Activated CD8-positive, alpha-beta memory T cell treated with anti-CD3 and anti-CD28 coated beads, Interleukin-2, amount 50 U/mL, for 48 hours (primary cell): Measurements from ENCODE around the gene ANKMY1.

Experiments used
- DNase-seq: peaks from one replicate; pipeline ENCODE4 v3.0.0-alpha.2; 2020

The ANKMY1 gene

GRCh38 chr2:240566203-240567136 lies 8.7 kb upstream of the ANKMY1 start:
- peak; percentile 97 for DNase-seq

DNA sequence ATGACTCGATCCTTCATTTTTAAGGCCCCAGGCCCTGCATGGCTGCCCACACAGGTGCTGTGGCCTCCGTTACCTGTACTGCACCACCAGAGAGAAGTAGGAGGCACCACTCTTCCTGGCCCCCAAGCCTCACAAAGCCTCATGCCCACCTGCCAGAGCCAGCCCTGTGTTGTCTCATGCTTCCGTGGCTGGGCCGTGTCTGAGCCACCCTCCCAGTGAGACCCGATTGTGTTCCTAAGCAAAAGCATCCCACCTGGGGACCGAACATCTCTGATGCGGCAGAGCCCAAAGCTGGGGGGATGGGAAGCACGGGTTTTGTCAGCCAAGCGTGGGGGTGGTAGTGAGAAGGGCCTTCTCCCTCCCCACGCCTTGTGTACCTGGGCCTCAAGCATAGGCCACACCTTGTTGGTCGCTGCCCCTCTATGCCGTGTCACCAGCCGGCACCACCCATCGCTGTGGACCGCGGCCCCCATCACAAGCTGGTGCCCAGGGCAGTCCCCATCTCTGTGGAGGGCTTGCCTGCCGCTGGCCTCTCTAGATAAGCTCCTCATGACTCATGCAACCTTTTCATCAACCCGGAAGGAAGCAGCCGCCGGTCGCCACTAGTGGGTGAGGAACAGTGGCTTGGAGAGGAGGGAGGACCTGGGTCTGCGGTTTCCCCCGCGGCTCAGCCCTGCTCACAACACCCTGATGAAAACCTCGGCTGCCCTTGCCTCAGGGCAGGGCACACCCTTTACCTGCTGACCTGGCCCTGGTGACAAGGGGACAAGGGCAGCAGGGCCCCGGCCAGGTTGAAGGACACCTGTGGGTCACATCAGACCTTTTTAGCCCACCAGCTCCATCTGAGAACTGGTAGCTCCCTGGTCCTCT lies 7.8 kb upstream of the ANKMY1 start:
- DNase-seq = peak; percentile 93

GRCh38 chr2:240564561-240565332 lies 7.0 kb upstream of the ANKMY1 start:
- peak; percentile 70 for DNase-seq

- DNase-seq = peak; percentile 49
These were observed 6.3 kb upstream of the ANKMY1 start for GRCh38 chr2:240563951-240564560.

DNA sequence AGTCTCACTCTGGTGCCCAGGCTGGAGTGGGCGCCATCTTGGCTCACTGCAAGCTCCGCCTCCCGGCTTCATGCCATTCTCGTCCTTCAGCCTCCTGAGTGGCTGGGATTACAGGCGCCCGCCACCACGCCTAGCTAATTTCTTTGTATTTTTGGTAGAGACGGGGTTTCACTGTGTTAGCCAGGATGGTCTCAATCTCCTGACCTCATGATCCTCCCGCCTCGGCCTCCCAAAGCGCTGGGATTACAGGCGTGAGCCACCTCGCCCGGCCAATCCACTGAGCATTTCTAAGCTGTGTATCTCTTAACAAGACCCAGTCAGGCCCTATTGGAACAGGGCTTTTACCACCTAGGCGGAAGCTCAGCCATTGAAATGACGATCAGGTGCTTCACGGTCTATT lies 5.4 kb upstream of the ANKMY1 start:
- DNase-seq = peak; percentile 40

- DNase-seq = peak; percentile 53
These were observed 3.7 kb upstream of the ANKMY1 start for GRCh38 chr2:240561325-240561971.

DNA sequence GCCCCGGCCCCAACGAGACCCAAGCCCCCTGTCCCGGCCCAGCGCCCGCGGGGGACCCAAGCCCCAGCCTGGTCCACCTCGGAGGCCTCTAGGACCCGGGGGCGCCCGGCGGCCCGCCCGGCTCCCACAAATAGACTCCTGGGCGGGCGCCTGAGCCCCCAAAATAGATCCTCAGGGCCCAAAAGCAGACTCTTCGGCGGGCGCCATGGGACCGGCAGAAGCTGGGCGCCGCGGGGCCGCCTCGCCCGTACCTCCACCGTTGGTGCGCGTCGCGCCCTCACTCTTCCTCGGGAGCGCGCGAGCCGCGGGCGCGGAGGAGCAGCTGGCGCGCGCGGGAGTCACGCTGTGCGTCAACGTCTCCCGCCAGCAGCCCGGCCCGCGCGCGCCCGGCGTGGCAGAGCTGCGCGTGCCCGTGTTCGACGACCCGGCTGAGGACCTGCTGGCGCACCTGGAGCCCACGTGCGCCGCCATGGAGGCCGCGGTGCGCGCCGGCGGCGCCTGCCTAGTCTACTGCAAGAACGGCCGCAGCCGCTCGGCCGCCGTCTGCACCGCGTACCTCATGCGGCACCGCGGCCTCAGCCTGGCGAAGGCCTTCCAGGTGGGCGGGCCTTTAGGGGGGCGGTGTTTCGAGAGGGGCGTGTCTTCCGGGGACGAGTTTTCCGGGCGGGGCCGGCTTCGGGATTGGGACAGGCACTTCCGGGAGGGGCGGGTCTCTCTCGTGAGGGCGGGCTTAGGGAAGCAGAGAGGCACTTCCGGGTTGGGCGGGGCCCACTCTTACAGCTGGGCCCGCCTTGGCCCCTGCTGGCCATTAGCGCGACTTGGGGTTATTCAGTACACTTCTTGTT lies 2.9 kb upstream of the ANKMY1 start:
- peak; percentile 99 for DNase-seq

GRCh38 chr2:240560084-240560479 lies 2.3 kb upstream of the ANKMY1 start, which contains the start of gene DUSP28:
DUSP28 (plus strand) TSS chr2:240560357; CDS start chr2:240560685, 328 bp downstream.
- peak; percentile 96 for DNase-seq

- peak; percentile 53 for DNase-seq
These were observed 1.5 kb upstream of the ANKMY1 start for GRCh38 chr2:240559286-240559685.

- peak; percentile 54 for DNase-seq
These were observed 511 bp upstream of the ANKMY1 start for GRCh38 chr2:240558236-240558761.

DNA sequence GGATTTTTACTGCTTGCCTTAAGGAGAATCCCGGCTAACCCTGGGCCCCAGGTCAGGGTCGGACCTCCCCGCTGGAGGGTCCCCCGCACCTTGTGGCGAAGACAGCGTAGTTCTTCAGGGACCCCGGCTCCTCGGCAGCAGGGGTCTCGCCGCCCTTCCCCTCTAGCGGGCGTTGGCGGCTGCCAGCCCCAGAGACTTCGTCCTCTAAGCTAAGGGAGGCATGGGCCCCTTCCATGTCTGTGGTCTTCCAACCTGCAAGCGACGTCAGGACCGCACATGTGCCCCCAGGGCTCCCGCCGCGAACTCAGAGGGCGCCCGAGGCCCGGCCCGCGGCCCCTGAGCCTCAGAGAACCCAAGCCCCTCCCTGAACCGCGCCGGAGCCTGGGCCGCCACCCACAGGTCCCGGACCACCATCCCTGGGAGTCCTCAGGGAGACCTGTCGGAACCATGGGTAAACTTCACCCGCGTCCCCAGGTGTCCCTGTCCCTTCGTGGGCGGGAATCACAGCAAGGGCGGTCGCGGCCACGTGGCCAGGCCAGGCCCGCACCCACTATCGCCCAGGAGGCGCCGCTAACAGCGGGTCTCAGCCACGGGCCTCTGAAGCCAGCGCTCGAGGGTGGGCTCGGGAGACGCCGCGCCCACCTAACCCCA lies 562 bp downstream of the ANKMY1 start:
- DNase-seq = peak; percentile 55

- peak; percentile 79 for DNase-seq
These were observed 1.2 kb downstream of the ANKMY1 start for GRCh38 chr2:240556553-240557100.

- DNase-seq = no peak
These were observed 2.1 kb downstream of the ANKMY1 start for GRCh38 chr2:240555541-240556250.

DNA sequence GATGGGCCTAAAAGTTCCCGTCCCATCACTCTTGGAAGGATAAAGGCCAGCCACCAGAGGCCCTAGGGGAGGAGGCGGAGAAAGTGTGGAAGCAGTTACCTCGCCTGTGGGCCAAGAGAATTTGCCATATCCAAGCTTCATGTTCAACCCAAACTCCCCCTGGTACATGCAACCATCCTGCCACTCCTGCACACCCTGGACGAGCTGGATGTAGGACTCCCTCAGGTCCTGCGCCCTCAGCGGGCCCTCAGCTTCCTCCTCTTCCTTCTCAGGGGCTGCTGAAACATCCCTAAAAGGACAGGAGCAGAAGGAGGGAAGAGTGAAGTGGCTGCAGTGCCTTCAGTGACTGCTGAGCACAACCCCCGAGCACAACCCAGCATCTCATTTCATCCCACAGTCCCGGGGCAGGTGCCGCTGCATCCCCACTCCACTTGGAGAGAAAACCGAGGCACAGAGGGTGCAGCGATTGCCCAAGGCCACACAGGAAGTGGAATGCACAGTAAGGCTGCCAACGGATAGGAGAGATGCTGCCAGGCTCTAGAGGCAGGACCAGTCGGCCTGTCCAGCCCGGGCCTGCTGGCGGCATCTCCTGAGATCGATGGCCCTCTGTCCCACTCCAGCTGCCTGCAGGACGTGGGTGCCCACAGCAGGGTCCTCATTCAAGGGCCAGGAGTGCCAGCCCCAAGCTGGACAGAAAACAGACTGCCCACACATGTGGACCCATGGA lies 2.9 kb downstream of the ANKMY1 start:
- DNase-seq = no peak

DNA sequence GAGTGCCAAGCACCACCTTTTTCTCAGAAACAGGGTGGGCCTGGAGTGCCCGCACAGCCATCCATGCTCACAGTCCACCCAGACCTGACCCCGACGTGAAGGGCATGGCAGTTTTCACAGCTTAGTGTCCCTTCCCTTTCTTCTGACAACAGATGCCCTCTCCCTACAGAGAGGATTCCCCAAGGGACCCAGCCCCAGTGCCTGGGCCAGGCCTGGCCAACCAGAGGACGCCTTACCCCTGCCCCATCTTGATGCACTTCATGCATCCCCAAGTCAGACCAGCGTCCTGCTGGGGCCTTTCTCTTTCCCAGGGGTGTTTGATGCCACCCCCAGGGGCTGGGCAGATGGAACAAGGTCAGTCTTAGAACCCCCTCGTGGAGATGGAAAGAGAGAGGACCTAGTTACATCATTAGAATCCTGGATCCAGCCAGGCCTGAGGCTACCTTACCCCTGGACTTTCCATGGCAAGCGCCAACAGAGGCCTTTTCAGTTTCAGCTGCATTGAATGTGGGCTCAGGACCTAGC lies 3.8 kb downstream of the ANKMY1 start:
- no peak for DNase-seq

- no peak for DNase-seq
These were observed 6.0 kb downstream of the ANKMY1 start for GRCh38 chr2:240551811-240552210.

DNA sequence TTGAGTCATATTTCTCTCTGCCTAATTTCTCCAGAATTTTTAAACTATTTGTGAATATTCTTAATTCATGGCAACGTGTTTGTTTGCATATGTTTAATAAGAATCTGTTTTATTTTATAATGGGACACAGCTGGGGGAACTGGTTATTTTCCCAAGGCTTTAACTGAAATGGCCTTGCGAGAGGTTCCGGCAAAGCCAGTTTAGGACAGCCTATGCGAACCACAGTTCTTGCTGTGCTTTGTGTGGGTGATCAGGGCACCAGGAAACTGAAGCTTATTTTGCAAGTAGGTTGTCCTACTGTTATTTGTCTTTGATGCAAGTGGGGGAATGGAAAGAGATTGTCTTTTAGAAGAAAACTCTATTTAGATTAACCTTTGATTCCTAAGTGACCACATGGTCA lies 6.5 kb downstream of the ANKMY1 start:
- DNase-seq = no peak

DNA sequence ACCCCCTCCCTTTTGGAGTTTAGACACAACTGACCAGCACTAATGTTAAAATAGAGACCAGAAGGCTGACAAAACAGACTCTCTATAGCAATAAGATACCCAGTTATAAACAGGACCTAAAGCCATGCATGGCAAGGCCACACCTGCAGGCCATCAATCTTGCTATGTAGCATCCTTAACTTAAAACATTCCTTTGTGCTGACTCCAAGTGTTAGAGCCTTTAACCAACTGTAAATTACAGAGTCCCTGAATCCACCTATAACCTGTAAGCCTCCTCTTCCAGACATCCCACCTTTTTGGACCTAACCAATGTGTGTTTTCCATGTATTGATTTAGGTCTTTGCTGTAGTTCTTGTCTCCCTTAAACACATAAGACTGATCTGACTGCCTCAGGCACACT lies 17.9 kb downstream of the ANKMY1 start:
- no peak for DNase-seq
